Stimulated activated CD4-positive, alpha-beta T cell treated with anti-CD3 and anti-CD28 coated beads, TNF-alpha, amount 100 ng/mL, for 48 hours (primary cell): ENCODE results near the gene SIPA1L3.
"Not testable (repeated sequence)": the region's sequence is repeated elsewhere in the genome, so short reads cannot be mapped to it uniquely, and the experiment has no call there.

ENCODE experiments used
- DNase-seq, 3 donors: peaks; one replicate each; pipeline ENCODE4 v3.0.0-alpha.2; 2020; ENCODE audit warnings: low read depth in 3 of 3

Gene SIPA1L3

GRCh38 chr19:37906869-37907734 is at the start of gene SIPA1L3:
TSS of gene SIPA1L3 (plus strand) at chr19:37907208. CDS start at chr19:38081566, 174,358 bp downstream.
- DNase-seq: peak; percentile 89 to 90 (median 90)

GRCh38 chr19:37864501-37864900 is 42.5 kb upstream of the SIPA1L3 start:
- DNase-seq: no peak

- not testable (repeated sequence) for DNase-seq
Measured at GRCh38 chr19:37865930-37866329, 41.1 kb upstream of the SIPA1L3 start.

GRCh38 chr19:37867831-37868230 is 39.2 kb upstream of the SIPA1L3 start:
- DNase-seq: no peak

GRCh38 chr19:37869766-37870340 is 37.2 kb upstream of the SIPA1L3 start:
- DNase-seq: no peak

- no peak for DNase-seq
Measured at GRCh38 chr19:37872383-37872782, 34.6 kb upstream of the SIPA1L3 start.

- DNase-seq: no peak
Measured at GRCh38 chr19:37874784-37875183, 32.2 kb upstream of the SIPA1L3 start.

GRCh38 chr19:37876032-37876431 is 31.0 kb upstream of the SIPA1L3 start:
- DNase-seq: no peak

- no peak for DNase-seq
Measured at GRCh38 chr19:37877147-37877546, 29.9 kb upstream of the SIPA1L3 start.

- DNase-seq: no peak
Measured at GRCh38 chr19:37885392-37885791, 21.6 kb upstream of the SIPA1L3 start.

- DNase-seq: no peak
Measured at GRCh38 chr19:37886571-37886970, 20.4 kb upstream of the SIPA1L3 start.

- DNase-seq: no peak
Measured at GRCh38 chr19:37893845-37894575, 13.0 kb upstream of the SIPA1L3 start.

- no peak for DNase-seq
Measured at GRCh38 chr19:37896180-37896579, 10.8 kb upstream of the SIPA1L3 start.

GRCh38 chr19:37899453-37899852 is 7.6 kb upstream of the SIPA1L3 start:
- DNase-seq: no peak

- DNase-seq: no peak
Measured at GRCh38 chr19:37899966-37900365, 7.0 kb upstream of the SIPA1L3 start.

- DNase-seq: peak; percentile 68 to 85 (median 81)
Measured at GRCh38 chr19:37902668-37903067, 4.3 kb upstream of the SIPA1L3 start.

GRCh38 chr19:37903096-37903495 is 3.9 kb upstream of the SIPA1L3 start:
- no peak for DNase-seq

- DNase-seq: peak in 1 of 3 donors; percentile 7
Measured at GRCh38 chr19:37905946-37906868, 801 bp upstream of the SIPA1L3 start, which contains the start of gene WDR87. TSS of gene WDR87 (minus strand) at chr19:37906594. CDS start at chr19:37898239, 8,355 bp downstream.

GRCh38 chr19:37907735-37908455 is 887 bp downstream of the SIPA1L3 start:
- DNase-seq: no peak

GRCh38 chr19:37909661-37910199 is 2.7 kb downstream of the SIPA1L3 start:
- DNase-seq: no peak
